Stimulated activated CD4-positive, alpha-beta T cell treated with anti-CD3 and anti-CD28 coated beads, Interleukin-2, amount 100 ng/mL, for 48 hours (primary cell): Measurements from ENCODE around the gene PAM16.
A peak's percentile ranks its signal among the peaks of the same experiment; 100 is the strongest.

Experiments
- DNase-seq, 2 donors: peaks; one replicate each; pipeline ENCODE4 v3.0.0-alpha.2; 2020

PAM16 gene

GRCh38 chr16:4383591-4384444, 32.7 kb upstream of the PAM16 start:
- DNase-seq: no peak

- no peak for DNase-seq
These were observed 31.8 kb upstream of the PAM16 start for GRCh38 chr16:4382795-4383357.

GRCh38 chr16:4381935-4382794, 31.0 kb upstream of the PAM16 start:
- DNase-seq: no peak

GRCh38 chr16:4381072-4381934, 30.2 kb upstream of the PAM16 start:
- DNase-seq: no peak

- DNase-seq: no peak
These were observed 29.3 kb upstream of the PAM16 start for GRCh38 chr16:4380119-4381063.

GRCh38 chr16:4378999-4379690, 28.0 kb upstream of the PAM16 start:
- no peak for DNase-seq

DNA sequence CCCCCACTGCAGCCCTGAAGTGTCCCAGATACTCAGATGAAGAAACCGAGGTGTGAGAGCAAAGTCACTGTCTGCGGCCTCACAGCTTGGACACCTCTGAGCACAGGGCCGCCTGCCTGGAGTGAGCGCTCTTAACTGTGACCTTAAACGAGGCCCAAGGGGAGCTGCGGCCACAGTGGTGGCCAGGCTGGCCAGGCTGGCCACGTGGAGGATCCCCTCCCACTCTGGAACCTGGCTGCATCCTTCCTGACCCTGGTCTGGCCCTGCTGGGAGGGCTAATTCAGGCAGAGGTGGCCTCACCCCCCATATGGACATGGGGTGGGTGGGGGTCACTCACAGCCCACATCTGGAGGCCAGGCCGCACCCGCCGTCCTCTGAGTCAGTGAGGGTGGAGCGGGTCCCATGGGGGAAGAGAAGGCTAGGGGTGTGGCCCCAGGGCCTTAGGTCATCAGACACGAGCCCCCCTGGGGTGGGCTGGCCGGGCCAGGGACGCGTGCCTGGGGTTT, 27.1 kb upstream of the PAM16 start:
- no peak for DNase-seq

- no peak for DNase-seq
These were observed 26.5 kb upstream of the PAM16 start for GRCh38 chr16:4377573-4378154.

DNA sequence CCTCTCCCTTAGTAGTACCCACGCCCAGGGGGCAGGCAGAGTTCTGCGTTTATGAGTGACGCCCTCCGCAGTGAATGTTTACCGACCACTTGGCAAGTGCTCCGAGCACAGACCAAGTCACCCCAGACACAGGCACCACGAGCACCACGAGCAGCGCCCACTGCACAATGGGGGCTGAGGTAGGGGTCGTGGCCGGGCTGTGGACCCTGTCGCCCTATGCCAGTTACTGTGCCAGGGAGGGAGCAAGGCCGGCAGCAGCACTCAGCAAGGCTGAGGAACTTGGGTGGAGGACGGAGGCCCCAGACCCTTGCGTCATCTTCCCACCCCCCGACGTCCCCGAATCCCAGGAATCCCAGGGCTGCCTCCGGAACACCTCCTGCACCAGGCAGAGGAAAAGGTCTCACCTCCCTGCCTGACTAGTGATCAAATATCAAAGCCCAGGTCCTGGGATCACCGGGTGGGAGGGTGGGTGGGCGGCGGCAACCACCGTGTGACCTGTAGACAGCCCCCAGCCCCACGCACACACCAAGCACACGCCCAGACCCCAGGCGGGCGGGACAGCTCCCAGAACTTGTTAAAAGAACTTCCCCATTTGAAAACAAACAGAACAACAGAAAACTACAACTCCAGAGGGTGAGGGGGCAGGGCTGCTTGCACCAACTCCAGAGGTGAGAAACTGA, 25.9 kb upstream of the PAM16 start:
- no peak for DNase-seq

- no peak for DNase-seq
These were observed 25.2 kb upstream of the PAM16 start for GRCh38 chr16:4376126-4376892.

- no peak for DNase-seq
These were observed 24.6 kb upstream of the PAM16 start for GRCh38 chr16:4375717-4376116.

DNA sequence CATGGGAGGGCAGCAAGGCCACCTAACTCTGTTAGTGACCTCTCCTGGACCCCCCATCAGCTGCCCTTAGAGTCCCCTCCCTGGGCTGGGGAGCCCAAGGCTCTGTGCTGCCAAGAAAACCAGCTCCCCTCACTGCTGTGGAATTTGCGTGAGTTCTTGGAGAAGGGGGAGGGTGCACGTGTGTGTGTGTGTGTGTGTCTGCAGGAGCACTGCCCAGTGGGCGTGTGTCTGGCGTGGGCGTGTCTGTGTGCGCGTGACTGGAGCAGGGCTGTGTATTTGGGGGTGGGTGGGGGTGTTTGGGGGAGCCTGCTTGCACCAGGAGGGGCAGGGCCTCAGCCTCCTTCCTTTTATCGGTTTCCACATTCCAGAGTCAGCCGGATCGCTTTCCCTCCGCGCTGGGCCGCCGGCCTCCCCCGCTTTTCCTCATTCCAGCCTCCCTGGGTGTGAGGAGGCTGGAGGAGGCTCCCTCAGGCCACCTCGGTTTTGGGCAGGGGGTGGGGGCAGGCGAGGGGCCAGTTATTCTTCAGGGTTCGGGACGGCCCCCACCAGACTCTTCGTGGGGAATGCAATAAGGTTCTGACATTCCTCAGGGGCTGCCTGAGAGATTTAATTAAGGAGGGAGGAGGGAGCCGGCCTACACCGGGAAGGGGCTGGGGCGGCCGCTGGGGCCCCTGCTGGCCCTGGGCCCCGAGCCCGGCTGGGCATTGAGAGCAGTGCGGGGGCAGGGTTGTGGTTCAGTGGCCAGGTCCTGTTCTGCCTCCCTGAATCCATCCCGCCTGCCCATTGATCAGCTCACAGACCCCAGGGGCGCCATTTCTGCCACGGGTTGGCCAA, 23.0 kb upstream of the PAM16 start:
- no peak for DNase-seq

GRCh38 chr16:4373356-4373908, 22.3 kb upstream of the PAM16 start:
- no peak for DNase-seq

DNA sequence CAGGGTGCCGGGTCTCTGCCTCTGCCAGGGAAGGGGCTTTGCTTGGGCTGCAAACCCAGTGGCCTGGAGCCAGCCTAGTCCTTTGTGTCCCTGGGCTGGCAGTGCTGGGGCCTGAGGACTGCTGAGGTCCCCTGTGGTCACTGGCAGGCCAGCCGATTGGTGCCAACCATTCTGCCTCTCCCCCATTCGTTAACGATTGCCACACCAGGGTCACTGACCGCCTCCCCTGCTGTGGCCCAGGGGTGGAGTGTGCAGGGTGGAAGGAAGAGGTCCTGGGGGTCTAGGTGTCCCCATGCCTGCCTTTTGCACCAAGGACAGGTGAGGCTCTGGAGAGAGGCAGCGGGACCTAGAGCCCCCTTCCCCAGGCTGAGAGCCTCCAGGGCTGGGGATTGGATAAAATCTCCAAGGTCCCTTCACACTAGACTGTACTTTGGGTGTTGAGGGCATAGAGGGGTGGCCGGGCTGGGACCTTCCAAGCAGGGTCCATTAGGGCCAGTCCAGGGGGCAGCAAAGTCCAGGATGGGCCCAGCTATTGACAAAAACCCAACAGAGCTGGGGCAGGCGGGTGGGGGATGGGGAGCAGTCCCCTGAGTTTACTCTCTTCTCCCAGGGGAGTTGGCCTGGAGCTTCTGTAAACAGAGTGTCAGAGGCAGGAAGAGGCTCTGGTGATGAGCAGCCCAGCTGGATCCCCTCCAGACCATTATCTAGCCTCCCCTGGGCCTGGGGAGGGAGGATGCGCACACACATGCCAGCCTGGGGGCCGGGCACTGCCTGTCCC, 21.6 kb upstream of the PAM16 start:
- DNase-seq: no peak

GRCh38 chr16:4372001-4372577, 21.0 kb upstream of the PAM16 start:
- peak in 1 of 2 donors; percentile 16 for DNase-seq

DNA sequence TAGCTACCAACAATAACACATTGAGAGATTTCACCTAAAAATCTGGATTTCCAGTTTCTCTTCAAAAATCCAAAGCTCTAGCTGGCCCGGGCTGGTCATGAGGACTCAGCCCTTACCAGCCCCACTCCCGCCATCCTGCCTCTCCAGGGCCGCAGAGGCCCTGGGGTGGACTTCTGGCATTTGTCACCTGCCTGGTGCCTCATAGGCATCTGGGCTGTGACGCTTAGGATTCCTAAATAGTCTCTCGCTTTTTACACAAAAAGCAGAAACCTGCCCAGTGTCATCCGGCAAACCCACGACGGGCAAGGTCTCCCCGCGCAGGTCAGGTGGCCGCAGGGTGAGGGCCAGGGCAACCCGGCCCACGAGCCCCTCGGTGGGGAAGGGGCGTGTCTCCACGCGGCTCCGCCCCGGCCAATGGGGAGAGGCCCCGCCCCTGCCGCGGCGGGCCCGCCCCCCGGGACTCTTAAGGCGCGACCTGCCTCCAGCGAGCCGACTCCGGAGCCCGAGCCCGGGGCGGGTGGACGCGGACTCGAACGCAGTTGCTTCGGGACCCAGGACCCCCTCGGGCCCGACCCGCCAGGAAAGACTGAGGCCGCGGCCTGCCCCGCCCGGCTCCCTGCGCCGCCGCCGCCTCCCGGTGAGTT, 20.4 kb upstream of the PAM16 start, which contains the start of gene VASN:
TSS of gene VASN (plus strand) at position 492 of the 644 bp plus-strand sequence. CDS start 9,030 bp downstream, outside the sequence.
- DNase-seq: peak; percentile 61 to 76
